NOMO-1 treated with DMSO at 0.1 percent for 48 hours (cell line): ENCODE measurements around the gene RPS21.

Experiments used
- DNase-seq: peaks from one replicate; lab custom pipeline; 2025; ENCODE audit not compliant: unreplicated experiment; lab: John Stamatoyannopoulos, UW

Gene RPS21

GRCh38 chr20:62386383-62387218, at the start of gene RPS21:
Gene RPS21, plus strand, starts transcription at chr20:62387103. Its CDS starts 236 bp downstream, at chr20:62387339.
- peak; percentile 89 for DNase-seq

- DNase-seq = no peak
Measured at GRCh38 chr20:62337558-62338293, 49.2 kb upstream of the RPS21 start.

GRCh38 chr20:62338294-62338620, 48.6 kb upstream of the RPS21 start:
- DNase-seq = no peak

- DNase-seq = peak; percentile 86
Measured at GRCh38 chr20:62339647-62340062, 47.2 kb upstream of the RPS21 start.

GRCh38 chr20:62342910-62343309, 44.0 kb upstream of the RPS21 start:
- DNase-seq = no peak

- no peak for DNase-seq
Measured at GRCh38 chr20:62344092-62344491, 42.8 kb upstream of the RPS21 start.

- no peak for DNase-seq
Measured at GRCh38 chr20:62344782-62345181, 42.1 kb upstream of the RPS21 start.

GRCh38 chr20:62345681-62346370, 41.1 kb upstream of the RPS21 start:
- DNase-seq = no peak

GRCh38 chr20:62346398-62347150, 40.3 kb upstream of the RPS21 start:
- no peak for DNase-seq

GRCh38 chr20:62347151-62347404, 39.8 kb upstream of the RPS21 start:
- DNase-seq = no peak

GRCh38 chr20:62347445-62347844, 39.5 kb upstream of the RPS21 start:
- DNase-seq = no peak

- DNase-seq = no peak
Measured at GRCh38 chr20:62348604-62349003, 38.3 kb upstream of the RPS21 start.

- DNase-seq = no peak
Measured at GRCh38 chr20:62349556-62350097, 37.3 kb upstream of the RPS21 start.

- no peak for DNase-seq
Measured at GRCh38 chr20:62350098-62350628, 36.7 kb upstream of the RPS21 start.

GRCh38 chr20:62350629-62351422, 36.1 kb upstream of the RPS21 start:
- no peak for DNase-seq

GRCh38 chr20:62351469-62352401, 35.2 kb upstream of the RPS21 start:
- no peak for DNase-seq

- no peak for DNase-seq
Measured at GRCh38 chr20:62352402-62353288, 34.3 kb upstream of the RPS21 start.
